Measurements from ENCODE around the gene CCDC197. TPM values are rescaled to one million over a fixed set of nuclear protein-coding genes. Genes with fewer than 3 reads are reported as not detected.

Gene CCDC197
- total RNA-seq, 1 donor from 2014 or later, result not detected

GRCh38 chr14:93993382-93993781 lies 3.7 kb upstream of the CCDC197 start:
- DNase-seq (ENCODE audit: low read depth), result no peak
- no peak overlapping the region for H3K4me3 ChIP-seq (ENCODE audit: low read depth, low read length)
- TF ChIP-seq CTCF (conservative IDR thresholded peaks at IDR 0.05; ENCODE audit: low read depth, low read length), result no peak

- H3K4me3 ChIP-seq (ENCODE audit: low read depth, low read length), result no peak overlapping the region
- no peak for TF ChIP-seq CTCF (conservative IDR thresholded peaks at IDR 0.05; ENCODE audit: low read depth, low read length)
- DNase-seq (ENCODE audit: low read depth), result no peak
These were observed 2.0 kb upstream of the CCDC197 start for GRCh38 chr14:93994919-93995682.

- no peak for DNase-seq (ENCODE audit: low read depth)
- H3K4me3 ChIP-seq (ENCODE audit: low read depth, low read length), result no peak overlapping the region
- no peak for TF ChIP-seq CTCF (conservative IDR thresholded peaks at IDR 0.05; ENCODE audit: low read depth, low read length)
These were observed 888 bp upstream of the CCDC197 start for GRCh38 chr14:93996130-93996695.

GRCh38 chr14:93997916-93998870 lies 1.1 kb downstream of the CCDC197 start:
- DNase-seq (ENCODE audit: low read depth), result no peak
- H3K4me3 ChIP-seq (ENCODE audit: low read depth, low read length), result no peak overlapping the region
- no peak for TF ChIP-seq CTCF (conservative IDR thresholded peaks at IDR 0.05; ENCODE audit: low read depth, low read length)

- no peak for DNase-seq (ENCODE audit: low read depth)
- no peak for TF ChIP-seq CTCF (conservative IDR thresholded peaks at IDR 0.05; ENCODE audit: low read depth, low read length)
- H3K4me3 ChIP-seq (ENCODE audit: low read depth, low read length), result no peak overlapping the region
These were observed 1.8 kb downstream of the CCDC197 start for GRCh38 chr14:93998871-93999403.

GRCh38 chr14:93999573-93999972 lies 2.5 kb downstream of the CCDC197 start:
- no peak for DNase-seq (ENCODE audit: low read depth)
- no peak overlapping the region for H3K4me3 ChIP-seq (ENCODE audit: low read depth, low read length)
- no peak for TF ChIP-seq CTCF (conservative IDR thresholded peaks at IDR 0.05; ENCODE audit: low read depth, low read length)
